HepG2 (cell line): ENCODE data around the gene ASTN2. TPM values are rescaled to one million over a fixed set of nuclear protein-coding genes. Genes with fewer than 3 reads are reported as not detected.

ENCODE experiments used
- ATAC-seq: fragments of 200-7000 bp; cut with Tn5 transposase; 3 replicates; pipeline ENCODE4 v1.9.1; 2020; ENCODE audit warnings: mild to moderate bottlenecking, moderate library complexity
- BruUV-seq: library from RNA; stranded (reverse); fragments of 400-500 nt; replicated peaks from 2 replicates; lab custom pipeline; 2021; lab: Mats Ljungman, UMichigan
- CTCF ChIA-PET: fragments of 300-600 bp; formaldehyde crosslinking; extraction: SDS; loops from one replicate; lab custom pipeline; 2021; ENCODE audit warnings: low total read pairs, inconsistent platforms, low intra/inter-chr PET ratio; lab: Yijun Ruan, JAX
- POLR2A ChIA-PET: fragments of 350-600 bp; sonication (Branson Sonifier 250); formaldehyde crosslinking; loops from one replicate; lab custom pipeline; 2020; ENCODE audit warnings: antibody characterized with exemption, inconsistent platforms; lab: Yijun Ruan, JAX
- DNase-seq: peaks from one replicate; pipeline ENCODE4 v3.0.0-alpha.2; 2015; ENCODE audit warnings: low spot score
- FAIRE-seq: peaks from 3 replicates; lab custom pipeline; 2011; peaks lifted over from hg19 to GRCh38; lab: Jason Lieb, UNC
- H2AFZ ChIP-seq: one replicate; pipeline ENCODE4 v1.6.1; 2011; ENCODE audit warnings: low read length, inconsistent platforms
- H3K27ac ChIP-seq: fragments of 300-600 bp; 3 replicates; pipeline ENCODE4 v1.8.0; 2011; ENCODE audit warnings: mixed run types, mild to moderate bottlenecking, mixed read lengths, low read length, inconsistent platforms; ENCODE audit not compliant: insufficient read depth; ENCODE audit errors: extremely low read length
- H3K27me3 ChIP-seq, 2 experiments: fragments of 200-600 bp in 1 of 2; 2 replicates in 1 of 2; 3 replicates in 1 of 2; pipeline versions ENCODE4 v1.6.0 to v1.8.0; 2011; ENCODE audit warnings: low read length in 2 of 2, mild to moderate bottlenecking in 2 of 2, moderate library complexity in 2 of 2, inconsistent platforms in 1 of 2; ENCODE audit not compliant: insufficient read depth in 2 of 2, control insufficient read depth in 1 of 2
- H3K36me3 ChIP-seq, 2 experiments: fragments of 200-600 bp in 1 of 2; replicated peaks in 1 of 2; 2 replicates in 1 of 2; 3 replicates in 1 of 2; pipeline versions ENCODE4 v1.5.1 to v1.8.0; 2011; ENCODE audit warnings: low read length in 2 of 2, inconsistent platforms in 1 of 2; ENCODE audit not compliant: insufficient read depth in 2 of 2, control insufficient read depth in 1 of 2
- H3K4me1 ChIP-seq: 2 replicates; pipeline ENCODE4 v1.5.1; 2012; ENCODE audit warnings: low read length, inconsistent platforms; ENCODE audit not compliant: insufficient read depth
- H3K4me2 ChIP-seq: 2 replicates; pipeline ENCODE4 v1.6.0; 2011; ENCODE audit warnings: low read depth, low read length, inconsistent platforms
- H3K4me3 ChIP-seq, 3 experiments: fragments of 200-600 bp in 1 of 3; sonication (generic), shearing (Covaris generic) in 1 of 3; replicated peaks in 1 of 3; 2 replicates each; pipeline ENCODE4 v1.5.1; 2011 to 2016; ENCODE audit warnings: low read length in 3 of 3, inconsistent platforms in 2 of 3, low read depth in 2 of 3, mild to moderate bottlenecking in 2 of 3, control low read depth in 1 of 3, mixed read lengths in 1 of 3; ENCODE audit not compliant: insufficient read depth in 1 of 3
- H3K79me2 ChIP-seq: one replicate; pipeline ENCODE4 v1.6.1; 2011; ENCODE audit warnings: low read length, inconsistent platforms; ENCODE audit not compliant: insufficient read depth
- H3K9ac ChIP-seq: 2 replicates; pipeline ENCODE4 v1.6.0; 2011; ENCODE audit warnings: mild to moderate bottlenecking, low read depth, low read length, inconsistent platforms; ENCODE audit not compliant: insufficient read depth
- H3K9me3 ChIP-seq: 2 replicates; pipeline ENCODE4 v1.5.1; 2012; ENCODE audit warnings: mild to moderate bottlenecking, low read length
- H4K20me1 ChIP-seq: 2 replicates; pipeline ENCODE4 v1.6.0; 2011; ENCODE audit warnings: inconsistent platforms, mild to moderate bottlenecking, low read length, moderate library complexity; ENCODE audit not compliant: insufficient read depth
- NR2F6 ChIP-seq, 2 experiments: IDR thresholded peaks; 2 replicates each; pipeline ENCODE4 v1.6.1; 2016; ENCODE audit warnings: antibody characterized with exemption in 1 of 2, mild to moderate bottlenecking in 1 of 2
- ZMYM4 ChIP-seq: sonication (generic); formaldehyde crosslinking; IDR thresholded peaks from 2 replicates; pipeline ENCODE4 v1.8.1; 2023; ENCODE audit warnings: mild to moderate bottlenecking, missing genetic modification reagents
- WGBS: methylation state at CpG from one replicate; pipeline ENCODE4 v1.1.6; 2017; ENCODE audit warnings: low lambda C conversion rate; 5-methylcytosine and 5-hydroxymethylcytosine counted together
- in situ Hi-C: cut with HindIII; loops from 2 replicates; pipeline ENCODE4 v1.10.0; 2017; ENCODE audit warnings: low pct_unique_long_range_greater_than_20kb; ENCODE audit not compliant: extremely low pct_ligation_motif_present
- intact Hi-C: fragments of 100-400 bp; cut with micrococcal nuclease; formaldehyde crosslinking; loops from one replicate; pipeline ENCODE4 v1.10.0; 2022; ENCODE audit not compliant: unreplicated experiment
- polyA plus RNA-seq, 8 experiments: library from polyadenylated mRNA; depleted of rRNA in 3 of 8; stranded (reverse) in 7 of 8; unstranded in 1 of 8; fragments of >200 nt; fragmentation: Illumina TruSeq in 4 of 8; extraction: Trizol in 4 of 8; gene quantifications; 2 replicates each; pipeline versions ENCODE4 v1.2.1 to v1.2.3, GENCODE V29; 2011 to 2016; ENCODE audit warnings: low read depth in 4 of 8, missing spikeins in 1 of 8, mixed read lengths in 1 of 8; ENCODE audit not compliant: insufficient read depth in 1 of 8
- total RNA-seq, 5 experiments: library from RNA; depleted of rRNA; stranded (reverse); fragments of >200 nt; fragmentation: Illumina TruSeq; extraction: Trizol; gene quantifications; 2 replicates each; pipeline ENCODE4 v1.2.3, GENCODE V29; 2016; ENCODE audit warnings: low read depth in 1 of 5
- TF ChIP-seq, protein P1 (sequence below): sonication (generic); formaldehyde crosslinking; conservative IDR thresholded peaks from 2 replicates; pipeline ENCODE4 v1.8.1; 2023; ENCODE audit warnings: missing genetic modification reagents
- TF ChIP-seq, protein P2 (sequence below): sonication (generic); formaldehyde crosslinking; IDR thresholded peaks from 2 replicates; pipeline ENCODE4 v1.4.0; 2020; ENCODE audit warnings: missing genetic modification reagents, borderline replicate concordance

The ASTN2 gene
- total and polyA plus RNA-seq, 2 of the 13 experiments (the other 11 are each of a cell fraction or from before 2014, with no cell fraction given) = 5.2 to 13.5 TPM

DNA sequence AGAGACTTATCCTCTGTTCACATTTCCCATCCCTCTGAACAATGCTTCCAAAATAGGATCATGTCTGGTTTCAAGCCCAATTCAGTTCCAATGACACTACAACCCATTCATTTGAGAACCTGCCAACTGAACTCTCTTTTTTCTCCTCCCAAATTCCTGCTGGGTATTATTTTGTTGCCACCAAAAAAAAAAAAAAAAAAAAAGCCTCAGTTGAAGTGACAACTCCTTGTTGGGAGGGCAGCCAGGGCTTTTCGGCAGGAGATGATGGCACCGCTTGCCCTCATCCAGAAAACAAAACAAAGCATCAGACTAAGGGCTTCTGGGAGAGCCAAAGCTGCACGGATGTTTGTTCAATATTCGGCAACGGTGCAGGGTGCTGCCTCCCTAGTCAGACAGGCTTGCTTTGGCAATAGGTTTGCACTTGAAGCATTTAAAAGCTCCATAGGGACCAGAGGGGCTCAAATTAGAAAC lies 758.3 kb downstream of the ASTN2 start:
- Histone ChIP-seq H2AFZ (no peak overlapping the region), H3K36me3 (no peaks in the 10 kb centered on the region), H3K4me2 (no peak overlapping the region), H3K27me3 (no peaks in the 10 kb centered on the region), H3K27ac (no peak overlapping the region)
- intact Hi-C loops = no loop called here
- TF ChIP-seq, protein P1, sequence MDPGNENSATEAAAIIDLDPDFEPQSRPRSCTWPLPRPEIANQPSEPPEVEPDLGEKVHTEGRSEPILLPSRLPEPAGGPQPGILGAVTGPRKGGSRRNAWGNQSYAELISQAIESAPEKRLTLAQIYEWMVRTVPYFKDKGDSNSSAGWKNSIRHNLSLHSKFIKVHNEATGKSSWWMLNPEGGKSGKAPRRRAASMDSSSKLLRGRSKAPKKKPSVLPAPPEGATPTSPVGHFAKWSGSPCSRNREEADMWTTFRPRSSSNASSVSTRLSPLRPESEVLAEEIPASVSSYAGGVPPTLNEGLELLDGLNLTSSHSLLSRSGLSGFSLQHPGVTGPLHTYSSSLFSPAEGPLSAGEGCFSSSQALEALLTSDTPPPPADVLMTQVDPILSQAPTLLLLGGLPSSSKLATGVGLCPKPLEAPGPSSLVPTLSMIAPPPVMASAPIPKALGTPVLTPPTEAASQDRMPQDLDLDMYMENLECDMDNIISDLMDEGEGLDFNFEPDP (CRISPR knock-in tag) = no peak
- TF ChIP-seq, all 625 proteins: peak for 0
- no peaks in the 10 kb centered on the region for H4K20me1 ChIP-seq
- no peak overlapping the region for H3K4me3 ChIP-seq
- CTCF ChIA-PET = no interaction called here
- H3K9me3 ChIP-seq = no peaks in the 10 kb centered on the region
- 93% methylated on average over 5 of the region's 5 CpGs for WGBS
- ATAC-seq (no peak), FAIRE-seq (no peak), DNase-seq (no peak)
- no peak overlapping the region for H3K9ac ChIP-seq
- in situ Hi-C loops = loop anchor here (10.0 kb wide), 1 partner anchor 1062 kb away; no protein-coding TSS in a partner anchor
- BruUV-seq = no TSS peak
- peaks cover 25% of the 10 kb centered on the region for H3K4me1 ChIP-seq
- POLR2A ChIA-PET = no interaction called here
- H3K79me2 ChIP-seq = no peaks in the 10 kb centered on the region

DNA sequence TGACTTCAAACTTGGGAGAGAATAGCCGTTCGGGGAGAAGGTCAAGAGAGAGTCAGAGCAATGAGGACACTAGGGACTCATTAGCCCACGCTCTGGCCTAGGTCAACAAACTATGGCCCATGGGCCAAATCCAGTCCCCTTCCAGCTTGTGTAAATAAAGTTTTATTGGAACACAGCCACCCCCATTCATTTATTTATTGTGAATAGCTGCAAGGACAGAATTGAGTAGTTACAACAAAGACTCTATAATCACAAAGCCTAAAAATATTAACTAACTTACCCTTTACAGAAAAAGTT lies 760.9 kb downstream of the ASTN2 start:
- BruUV-seq = no TSS peak
- TF ChIP-seq ZMYM4 (CRISPR knock-in tag) = 0 out of 2 replicates have a peak, but pooled peaks have one; percentile 17
- TF ChIP-seq, protein P2, sequence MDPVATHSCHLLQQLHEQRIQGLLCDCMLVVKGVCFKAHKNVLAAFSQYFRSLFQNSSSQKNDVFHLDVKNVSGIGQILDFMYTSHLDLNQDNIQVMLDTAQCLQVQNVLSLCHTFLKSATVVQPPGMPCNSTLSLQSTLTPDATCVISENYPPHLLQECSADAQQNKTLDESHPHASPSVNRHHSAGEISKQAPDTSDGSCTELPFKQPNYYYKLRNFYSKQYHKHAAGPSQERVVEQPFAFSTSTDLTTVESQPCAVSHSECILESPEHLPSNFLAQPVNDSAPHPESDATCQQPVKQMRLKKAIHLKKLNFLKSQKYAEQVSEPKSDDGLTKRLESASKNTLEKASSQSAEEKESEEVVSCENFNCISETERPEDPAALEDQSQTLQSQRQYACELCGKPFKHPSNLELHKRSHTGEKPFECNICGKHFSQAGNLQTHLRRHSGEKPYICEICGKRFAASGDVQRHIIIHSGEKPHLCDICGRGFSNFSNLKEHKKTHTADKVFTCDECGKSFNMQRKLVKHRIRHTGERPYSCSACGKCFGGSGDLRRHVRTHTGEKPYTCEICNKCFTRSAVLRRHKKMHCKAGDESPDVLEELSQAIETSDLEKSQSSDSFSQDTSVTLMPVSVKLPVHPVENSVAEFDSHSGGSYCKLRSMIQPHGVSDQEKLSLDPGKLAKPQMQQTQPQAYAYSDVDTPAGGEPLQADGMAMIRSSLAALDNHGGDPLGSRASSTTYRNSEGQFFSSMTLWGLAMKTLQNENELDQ = no peak
- no peak for TF ChIP-seq NR2F6 (IDR thresholded peaks at IDR 0.05)
- TF ChIP-seq NR2F6 (CRISPR knock-in tag; IDR thresholded peaks at IDR 0.05) = no peak

More for the DNA sequence above, 760.9 kb downstream of the ASTN2 start:
- no peak for FAIRE-seq
- no peaks in the 10 kb centered on the region for H4K20me1 ChIP-seq
- H3K36me3 ChIP-seq = peaks cover 2 to 3% of the 10 kb centered on the region in 2 experiments; a peak in 1 of 5 replicates
- peak; percentile 25 for DNase-seq
- WGBS = 36% methylated on average over 3 of the region's 3 CpGs
- peaks cover 0 to 1% of the 10 kb centered on the region in 2 experiments; a peak in 1 of 5 replicates for H3K27me3 ChIP-seq
- in situ Hi-C loops = loop anchor here (10.0 kb wide), 1 partner anchor 1059 kb away; no protein-coding TSS in a partner anchor
- H3K27ac ChIP-seq = peak overlapping the region; percentile 41
- no peaks in the 10 kb centered on the region for H3K79me2 ChIP-seq
- intact Hi-C loops = no loop called here
- H3K9me3 ChIP-seq = no peaks in the 10 kb centered on the region
- POLR2A ChIA-PET = no interaction called here
- H3K4me2 ChIP-seq = peak overlapping the region; percentile 39
- no peak overlapping the region for H3K9ac ChIP-seq
- no peak overlapping the region for H3K4me3 ChIP-seq
- no peak overlapping the region for H2AFZ ChIP-seq
- ATAC-seq = 0 out of 3 replicates have a peak, but pooled peaks have one; percentile 28
- peaks cover 17% of the 10 kb centered on the region for H3K4me1 ChIP-seq
- CTCF ChIA-PET = no interaction called here
